Activated CD4-positive, CD25-positive, alpha-beta regulatory T cell treated with anti-CD3 and anti-CD28 coated beads, Interleukin-2, amount 50 U/mL, for 16 hours (primary cell): ENCODE results near the gene PNPLA3.

Source experiments
- DNase-seq: peaks from one replicate; pipeline ENCODE4 v3.0.0-alpha.2; 2020; ENCODE audit warnings: low read depth, low spot score

Gene PNPLA3

GRCh38 chr22:43923631-43924464, at the start of gene PNPLA3:
TSS of gene PNPLA3 (plus strand) at chr22:43923805. CDS start at chr22:43923912, 107 bp downstream.
- DNase-seq, result peak; percentile 31

- no peak for DNase-seq
Measured at GRCh38 chr22:43876866-43877509, 46.6 kb upstream of the PNPLA3 start.

GRCh38 chr22:43878079-43878795, 45.4 kb upstream of the PNPLA3 start:
- no peak for DNase-seq

- no peak for DNase-seq
Measured at GRCh38 chr22:43878831-43879550, 44.6 kb upstream of the PNPLA3 start.

GRCh38 chr22:43879901-43880540, 43.6 kb upstream of the PNPLA3 start:
- DNase-seq, result no peak

GRCh38 chr22:43880541-43880991, 43.0 kb upstream of the PNPLA3 start:
- DNase-seq, result no peak

- no peak for DNase-seq
Measured at GRCh38 chr22:43881091-43882061, 42.2 kb upstream of the PNPLA3 start.

- no peak for DNase-seq
Measured at GRCh38 chr22:43882122-43882767, 41.4 kb upstream of the PNPLA3 start.

- DNase-seq, result no peak
Measured at GRCh38 chr22:43883012-43883661, 40.5 kb upstream of the PNPLA3 start.

- no peak for DNase-seq
Measured at GRCh38 chr22:43883719-43884415, 39.7 kb upstream of the PNPLA3 start.

GRCh38 chr22:43884600-43885318, 38.8 kb upstream of the PNPLA3 start:
- DNase-seq, result no peak

- no peak for DNase-seq
Measured at GRCh38 chr22:43885319-43885671, 38.3 kb upstream of the PNPLA3 start.

- no peak for DNase-seq
Measured at GRCh38 chr22:43885786-43886185, 37.8 kb upstream of the PNPLA3 start.

GRCh38 chr22:43886231-43886630, 37.4 kb upstream of the PNPLA3 start:
- no peak for DNase-seq

- no peak for DNase-seq
Measured at GRCh38 chr22:43887391-43887790, 36.2 kb upstream of the PNPLA3 start.

GRCh38 chr22:43888740-43889139, 34.9 kb upstream of the PNPLA3 start:
- no peak for DNase-seq

- no peak for DNase-seq
Measured at GRCh38 chr22:43889201-43889859, 34.3 kb upstream of the PNPLA3 start.
